NCI-H2107 (cell line): Measurements from ENCODE around the gene ZBTB20.

Source experiments
- DNase-seq: peaks from one replicate; lab custom pipeline; 2025; lab: John Stamatoyannopoulos, UW

ZBTB20 gene

DNA sequence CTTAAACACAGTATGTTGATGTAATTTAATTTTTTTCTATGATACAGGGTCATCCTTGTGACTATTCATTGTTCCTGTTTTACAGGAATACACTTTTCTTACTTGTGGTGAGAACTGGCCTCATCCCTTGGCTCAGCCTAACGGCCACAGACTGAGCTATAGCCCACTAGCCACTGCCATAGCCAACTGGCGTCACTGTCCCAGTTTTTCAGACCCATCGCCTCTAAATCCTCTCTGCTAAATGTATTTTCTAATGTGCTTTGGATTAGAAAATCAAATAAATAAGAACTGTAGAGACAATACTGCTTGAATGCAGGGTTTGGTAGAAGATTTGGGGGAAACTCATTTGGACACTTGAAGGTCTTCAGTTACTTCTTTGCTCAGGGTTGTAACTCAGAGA is 740.2 kb downstream of the ZBTB20 start:
- DNase-seq, result no peak

DNA sequence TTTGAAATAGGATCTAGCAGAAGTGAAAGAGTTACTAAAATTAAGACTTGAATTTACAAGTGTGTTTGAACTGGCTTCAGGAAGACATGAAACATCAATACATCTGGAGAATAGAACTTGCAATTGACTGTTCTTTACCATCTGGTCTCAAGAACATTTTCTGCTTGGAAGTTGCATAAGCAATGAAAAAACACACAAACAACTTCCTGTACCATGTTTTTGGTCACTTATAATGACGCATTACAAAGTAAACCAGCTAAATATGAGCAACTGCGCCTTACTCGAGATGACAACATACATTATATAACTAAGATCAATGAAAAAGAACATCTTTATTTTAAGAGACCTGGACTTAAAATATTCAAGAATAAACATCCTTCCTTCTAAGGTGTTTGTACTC is 740.8 kb downstream of the ZBTB20 start:
- DNase-seq, result no peak

DNA sequence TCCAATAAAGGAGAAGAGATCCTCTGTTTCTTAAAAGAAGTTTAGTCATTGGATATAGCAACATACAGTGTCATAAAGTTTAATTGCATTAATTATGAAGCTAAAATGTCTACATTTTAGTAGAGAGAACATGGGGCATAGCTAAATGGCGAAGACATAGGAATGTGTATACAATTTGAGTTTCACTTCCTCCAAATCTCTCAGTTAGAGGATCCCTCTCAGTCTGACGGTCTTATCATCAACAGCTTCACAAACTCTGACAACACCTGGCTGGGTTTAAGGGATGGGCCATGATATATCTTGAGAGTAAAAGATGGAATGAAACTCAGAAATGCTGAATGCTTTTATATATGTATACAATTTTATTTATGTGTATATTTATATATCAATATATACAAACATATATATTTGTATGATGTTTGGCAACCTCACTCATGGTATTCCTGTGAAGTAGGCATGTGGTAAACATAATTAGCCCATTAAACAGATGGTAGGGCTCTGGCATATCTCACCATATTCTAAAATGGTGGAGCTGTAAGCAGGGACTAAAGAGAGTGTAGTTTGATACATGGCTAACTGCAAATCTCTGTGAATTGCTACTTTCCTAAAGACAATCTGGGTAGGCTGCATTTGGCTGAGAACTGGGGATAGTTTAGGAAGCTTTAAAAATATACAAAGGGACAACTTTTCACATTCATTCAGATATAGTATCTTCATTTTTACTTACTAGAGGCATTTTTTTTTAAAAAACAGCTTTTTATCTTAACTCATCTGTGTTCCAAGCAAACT is 741.7 kb downstream of the ZBTB20 start:
- no peak for DNase-seq

DNA sequence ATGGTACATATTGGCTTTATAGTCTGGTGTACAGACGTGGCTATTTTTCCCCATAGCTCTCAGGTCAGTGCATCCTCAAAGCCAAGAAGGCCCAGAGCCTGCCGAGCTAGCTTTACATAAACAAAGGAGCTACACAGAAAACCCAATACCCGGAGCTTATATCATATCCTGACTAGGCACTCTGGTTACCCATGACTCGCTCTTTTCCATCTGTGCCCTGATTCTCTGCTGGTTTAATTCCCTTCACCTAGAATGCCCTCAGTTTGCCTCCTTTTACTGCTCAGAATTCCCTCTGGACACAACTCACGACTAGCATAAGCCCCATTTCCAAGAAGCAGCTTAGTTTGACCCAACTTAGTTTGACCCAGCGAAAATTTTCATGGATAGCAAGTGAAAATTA is 742.5 kb downstream of the ZBTB20 start:
- DNase-seq, result no peak

DNA sequence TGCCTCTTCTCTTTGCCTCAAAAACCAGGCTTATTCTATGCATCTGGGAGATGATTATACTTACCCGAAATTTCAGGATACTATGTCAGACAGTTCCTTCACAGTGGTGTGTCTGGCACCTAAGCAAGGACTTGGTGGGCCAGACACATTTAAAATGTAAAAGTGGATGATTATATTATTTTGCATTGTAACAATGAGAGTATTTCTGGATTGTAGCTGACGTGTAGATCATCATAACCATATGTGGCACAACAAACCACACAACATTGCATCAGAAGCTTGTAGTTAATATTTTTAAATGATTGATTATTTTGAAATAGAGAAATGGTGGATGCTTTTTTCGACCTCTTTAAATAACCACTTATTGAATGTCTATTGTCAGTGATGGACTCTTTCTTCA is 744.2 kb downstream of the ZBTB20 start:
- no peak for DNase-seq

DNA sequence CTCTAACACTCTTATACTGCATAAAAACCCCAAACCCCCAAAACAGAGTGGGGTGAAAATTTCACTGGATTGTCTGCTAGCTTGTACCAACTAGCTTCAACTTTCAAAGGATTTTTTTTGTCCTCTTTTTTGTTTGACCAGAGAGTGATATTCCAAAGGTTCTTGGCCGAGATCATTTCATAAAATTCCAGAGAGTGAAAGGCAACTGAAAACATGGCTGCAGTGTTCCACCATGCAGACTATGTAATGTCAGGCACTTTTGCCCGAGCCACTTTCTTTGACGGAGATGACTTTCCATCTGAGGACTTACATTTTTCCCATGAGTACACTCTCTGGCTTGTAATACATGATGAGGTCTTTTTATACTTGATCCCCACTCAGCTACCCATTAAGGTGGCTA is 745.7 kb downstream of the ZBTB20 start:
- no peak for DNase-seq

DNA sequence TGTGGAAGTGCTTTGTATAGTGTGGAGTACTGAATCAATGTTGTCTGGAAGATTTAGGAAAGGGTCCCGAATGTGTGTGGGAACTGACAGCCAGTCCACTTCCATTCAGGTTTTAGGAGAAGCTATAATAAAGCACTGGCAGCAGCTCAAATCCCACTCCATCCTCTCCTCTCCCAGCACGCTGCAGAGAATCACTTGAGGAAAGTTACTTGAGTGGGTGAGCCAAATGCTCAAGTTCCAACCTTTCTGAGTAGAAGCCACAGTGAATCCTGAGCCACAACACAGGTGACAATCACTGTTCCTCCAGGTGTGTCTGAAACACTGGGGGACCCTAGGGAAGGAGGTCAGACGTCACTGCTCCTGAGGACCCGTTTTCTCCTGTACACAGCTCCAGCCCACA is 746.7 kb downstream of the ZBTB20 start:
- no peak for DNase-seq

DNA sequence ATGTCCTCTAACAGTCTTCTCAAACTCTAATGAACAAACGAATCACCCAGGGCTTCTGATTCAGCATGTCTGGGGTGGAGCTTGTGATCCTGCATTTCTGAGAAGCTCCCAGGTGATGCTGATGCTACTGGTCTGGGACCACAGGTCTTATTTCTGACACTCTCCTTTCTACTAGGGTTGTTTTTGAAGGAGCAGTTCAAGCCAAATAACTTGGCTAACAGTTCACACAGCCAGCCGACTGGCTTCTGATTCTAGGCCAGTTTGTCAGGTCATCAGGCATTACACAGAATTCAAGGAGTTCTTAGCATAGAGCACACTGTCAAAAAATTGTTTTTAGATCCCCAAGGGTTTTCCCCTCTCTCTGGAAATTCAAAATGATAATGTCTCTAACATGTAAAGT is 752.5 kb downstream of the ZBTB20 start:
- no peak for DNase-seq

DNA sequence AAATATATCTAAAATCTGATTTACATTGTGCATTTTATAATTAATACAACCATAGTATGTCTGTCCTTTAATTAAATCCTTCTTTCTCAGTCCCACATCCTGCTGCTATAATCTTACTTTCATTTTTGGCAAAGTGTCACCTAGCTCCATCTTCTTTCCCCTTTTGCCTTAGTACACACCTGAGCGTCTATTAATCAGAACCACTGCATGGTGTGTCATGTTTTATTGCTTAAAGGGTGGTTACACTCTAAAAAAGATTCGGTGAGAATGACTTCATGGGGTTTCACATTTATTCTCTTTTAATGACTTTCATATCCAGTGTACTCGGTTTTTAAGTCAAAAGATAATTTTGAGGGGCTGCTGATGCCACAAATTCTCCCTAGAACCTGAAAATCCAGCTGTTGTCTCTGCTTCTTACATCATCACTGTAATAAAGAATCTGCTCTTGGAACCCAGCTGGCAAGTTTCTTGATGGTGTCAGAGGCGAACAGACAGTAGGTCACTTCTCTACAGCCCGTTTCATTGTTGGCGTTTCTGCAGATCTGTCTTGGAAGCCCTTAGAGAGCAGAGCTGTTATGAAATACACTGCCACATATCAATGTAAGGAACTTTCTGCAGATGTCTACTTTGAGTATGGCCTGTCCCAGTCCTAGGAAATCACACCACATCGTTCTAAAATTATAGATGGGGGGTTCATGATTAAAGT is 753.6 kb downstream of the ZBTB20 start:
- DNase-seq, result no peak

DNA sequence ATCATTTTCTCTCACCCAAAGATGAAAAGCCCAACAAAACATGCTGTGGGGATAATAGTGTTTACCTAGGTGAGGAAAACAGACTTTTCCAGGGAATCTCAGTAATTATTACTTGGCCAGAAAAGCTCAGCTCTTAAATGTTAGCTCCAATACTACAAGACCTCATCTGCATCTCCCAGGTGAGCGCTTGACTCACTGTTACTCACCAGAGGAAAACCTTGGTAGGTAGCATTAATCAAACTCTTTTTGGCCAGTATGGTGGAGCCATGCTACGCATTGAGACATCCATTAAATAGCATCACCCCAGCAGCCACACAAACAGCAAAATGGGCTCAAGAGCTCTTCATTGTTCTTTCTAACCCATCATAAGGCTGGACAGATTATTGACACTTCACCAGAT is 754.3 kb downstream of the ZBTB20 start:
- no peak for DNase-seq

DNA sequence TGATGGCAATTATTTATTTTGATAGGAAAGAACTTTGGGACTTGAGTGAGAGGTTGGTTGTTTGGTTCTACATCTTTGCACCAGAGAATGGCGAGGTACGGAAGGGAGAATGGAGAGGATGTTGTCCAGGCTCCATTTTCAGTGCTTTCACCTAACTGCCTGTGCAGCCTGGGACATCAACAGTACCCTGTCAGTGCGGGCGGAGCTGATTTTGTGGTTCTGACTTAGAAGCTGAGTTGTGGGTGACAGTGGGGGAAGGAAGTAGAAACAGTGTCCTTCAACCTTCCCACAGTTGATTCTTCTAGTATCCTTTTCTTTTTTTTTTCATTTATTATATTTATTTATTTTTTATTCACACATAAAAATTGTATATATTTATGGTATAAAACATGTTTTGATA is 757.9 kb downstream of the ZBTB20 start:
- DNase-seq, result no peak

DNA sequence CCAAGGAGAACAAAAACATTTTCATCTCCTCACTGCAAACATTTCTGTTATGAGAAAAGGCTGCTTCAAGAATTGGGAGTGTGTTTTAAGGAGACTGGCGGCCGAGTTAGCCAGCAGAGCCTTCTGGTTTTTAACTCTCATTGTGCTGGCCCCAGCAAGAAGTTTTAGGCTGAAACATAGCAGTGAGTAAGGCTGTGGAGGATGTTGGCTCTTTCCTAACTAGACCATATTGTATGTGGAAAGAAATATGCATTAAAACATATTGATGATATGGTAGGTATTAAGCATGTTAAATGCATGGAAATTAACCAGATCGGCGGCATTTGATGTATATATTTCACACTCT is 762.6 kb downstream of the ZBTB20 start:
- DNase-seq, result no peak

DNA sequence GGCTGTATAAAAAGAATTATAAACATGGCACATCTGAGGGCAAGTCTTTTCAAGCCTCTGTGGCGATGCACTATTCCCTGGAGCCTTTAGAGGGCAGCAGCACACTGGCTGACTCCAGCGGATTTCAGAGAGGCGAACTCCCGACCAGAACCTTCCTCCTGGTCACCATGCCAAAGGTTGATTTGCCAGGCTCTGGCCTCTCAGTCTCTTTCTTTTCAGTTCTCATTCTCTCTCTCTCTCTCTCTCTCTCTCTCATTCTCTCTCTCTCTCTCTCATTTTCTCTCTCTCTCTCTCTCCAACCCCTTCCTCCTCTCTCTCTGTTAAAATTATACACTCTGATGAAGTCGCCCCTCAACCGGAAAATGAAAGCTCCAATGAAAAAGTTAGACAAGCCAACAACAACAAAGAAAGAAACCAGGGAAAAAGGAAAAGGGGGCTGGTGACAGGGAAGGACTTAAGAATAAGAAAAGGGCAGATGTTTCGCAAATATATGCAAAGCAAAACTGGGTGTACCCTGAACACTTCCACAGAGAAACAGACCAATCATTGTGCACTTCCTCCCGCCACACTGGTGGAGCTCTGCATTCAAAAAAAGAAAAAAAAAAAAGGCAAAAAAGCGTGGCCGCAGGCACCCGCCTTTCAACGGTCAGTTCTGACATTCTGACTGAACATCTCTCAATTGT is 763.1 kb downstream of the ZBTB20 start:
- peak; percentile 82 for DNase-seq

DNA sequence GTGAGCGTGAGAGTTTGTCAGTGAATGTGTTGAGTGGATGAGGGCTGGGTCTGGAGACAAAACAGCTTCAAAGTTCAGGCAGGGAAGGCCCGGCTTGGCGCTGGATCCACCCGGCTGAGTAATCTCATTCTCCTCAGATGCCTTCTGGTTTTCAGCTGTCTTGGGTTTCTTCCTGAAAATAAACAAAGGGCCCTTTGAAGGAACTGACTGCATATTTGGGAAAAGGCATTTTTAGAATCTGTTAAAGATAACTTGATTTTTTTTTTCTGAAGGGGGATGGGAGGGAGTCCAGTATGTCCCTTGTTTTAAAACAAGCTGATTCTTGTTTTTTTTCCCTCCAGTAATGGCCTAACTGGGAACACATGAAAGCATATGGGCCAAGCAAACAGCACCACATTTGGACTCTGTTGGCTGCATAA is 766.8 kb downstream of the ZBTB20 start:
- no peak for DNase-seq

DNA sequence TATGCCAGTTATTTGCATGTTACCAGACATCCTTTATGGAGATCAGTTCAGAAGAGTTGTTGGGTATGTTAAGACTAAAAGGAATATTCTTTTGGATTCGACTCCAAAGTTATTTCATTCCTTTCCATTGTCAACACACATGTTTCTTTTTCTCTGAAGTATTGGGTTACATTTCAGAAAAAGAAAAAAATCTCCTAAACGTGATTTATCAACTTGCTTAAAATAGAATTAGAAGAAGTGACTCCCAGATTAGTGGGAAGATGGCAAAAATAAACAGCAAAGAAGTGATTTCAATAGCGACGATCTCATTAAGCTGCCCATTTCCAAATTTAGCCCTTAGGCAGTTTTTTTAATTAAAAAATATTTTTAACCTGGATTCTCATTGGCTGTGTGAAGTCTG is 767.8 kb downstream of the ZBTB20 start:
- no peak for DNase-seq

DNA sequence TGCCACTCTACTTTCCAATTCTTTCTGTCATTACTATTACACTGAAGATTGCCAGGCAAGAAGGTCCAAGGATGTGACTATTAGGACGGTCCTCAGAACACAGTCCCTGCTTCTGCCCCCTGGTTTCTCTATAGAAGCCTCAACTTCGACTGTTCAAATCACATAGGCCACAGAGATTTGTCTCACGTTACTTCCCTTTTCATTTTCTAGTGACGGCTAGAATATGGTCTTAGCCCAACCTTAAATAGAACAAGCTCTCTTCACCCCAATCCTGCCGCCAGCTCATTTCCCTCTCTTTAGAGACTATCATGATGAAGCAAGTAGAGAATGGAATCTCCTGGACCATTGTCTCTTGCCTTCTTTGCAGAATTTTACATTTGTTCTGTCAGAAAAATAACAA is 768.3 kb downstream of the ZBTB20 start:
- DNase-seq, result no peak

DNA sequence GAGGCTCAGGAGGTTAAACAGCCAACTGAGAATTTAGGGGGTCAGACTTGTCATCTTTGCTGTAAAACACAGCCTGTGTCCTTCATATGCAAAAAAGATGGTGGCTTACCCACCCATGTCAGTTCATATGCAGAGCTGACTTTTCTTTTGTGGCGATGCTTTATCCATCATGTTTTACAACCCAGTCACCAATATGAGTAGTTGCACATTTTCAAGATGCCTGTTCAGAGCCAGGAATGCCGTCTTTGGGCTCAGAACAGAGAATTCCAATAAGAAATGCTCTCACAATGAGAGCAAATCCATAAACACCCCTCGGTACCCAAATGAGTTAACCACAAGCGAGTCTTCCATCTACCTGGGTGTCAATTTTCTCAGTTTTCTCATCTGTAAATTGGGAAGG is 769.7 kb downstream of the ZBTB20 start:
- DNase-seq, result no peak

DNA sequence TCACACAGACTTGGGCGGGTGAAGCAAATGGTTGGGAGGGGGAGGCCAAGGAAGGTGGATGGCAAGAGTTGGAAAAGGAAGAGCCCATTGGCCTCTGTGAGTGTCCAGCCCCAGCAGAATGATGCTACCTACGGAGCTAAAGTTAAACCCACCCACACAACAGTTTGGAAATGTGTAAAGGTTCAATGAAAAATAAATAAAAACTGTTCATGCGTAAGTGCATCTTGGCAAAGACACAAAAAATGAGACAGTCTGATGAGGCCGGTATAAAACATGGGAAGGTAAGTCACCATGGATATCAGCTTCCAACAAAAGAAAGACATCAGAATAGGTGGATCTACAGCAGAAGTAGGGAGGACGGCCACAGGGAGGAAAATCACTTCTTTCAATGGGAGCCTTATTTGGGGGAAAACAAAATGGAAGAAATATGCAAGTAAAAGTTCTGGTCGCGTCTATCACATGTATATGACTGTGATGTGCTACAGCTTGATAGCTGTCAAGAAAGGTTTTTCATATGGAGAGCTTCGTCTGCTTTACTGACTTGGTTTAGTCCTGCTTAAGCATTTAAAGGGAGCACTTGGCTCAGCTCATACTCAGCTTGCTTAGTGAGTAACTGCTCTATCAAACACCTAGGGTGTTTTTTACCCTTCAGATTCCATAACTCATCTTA is 770.4 kb downstream of the ZBTB20 start:
- DNase-seq, result no peak

DNA sequence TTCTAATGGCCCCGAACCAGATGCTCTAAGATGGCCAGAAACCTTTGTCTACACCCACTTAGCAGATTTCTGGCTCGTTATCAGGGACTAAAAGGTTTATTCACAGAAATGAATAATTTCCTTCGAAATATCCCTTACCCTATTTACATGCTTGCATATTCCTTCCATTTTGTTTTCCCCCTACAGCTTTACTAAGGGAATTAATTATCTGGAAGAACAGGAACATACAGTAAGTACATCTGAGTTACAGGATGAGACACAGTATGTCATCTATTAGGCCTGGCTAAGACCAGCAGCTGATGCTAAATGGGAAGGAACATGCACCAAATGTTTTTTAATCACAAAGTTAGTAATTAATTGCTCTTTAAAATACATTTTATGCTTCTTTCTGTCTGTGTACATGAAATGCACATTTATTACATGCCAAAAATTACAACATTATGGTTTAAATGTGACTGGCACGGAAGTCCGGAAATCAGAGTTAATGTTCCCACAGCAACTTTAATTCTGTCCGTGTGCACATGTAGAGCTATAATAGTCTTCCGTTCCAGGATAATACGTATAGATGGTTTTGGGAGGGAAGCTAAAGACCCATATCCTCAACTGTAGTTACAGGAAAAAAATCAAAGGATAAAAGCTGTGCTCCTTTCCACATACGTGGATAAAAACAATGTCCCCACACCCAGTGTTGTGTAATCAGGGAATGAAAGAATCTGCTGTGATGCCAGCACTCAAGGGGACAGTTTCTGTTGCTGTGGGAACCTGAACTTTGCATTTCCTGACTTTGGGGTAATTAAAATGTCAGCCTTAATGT is 771.3 kb downstream of the ZBTB20 start:
- no peak for DNase-seq

DNA sequence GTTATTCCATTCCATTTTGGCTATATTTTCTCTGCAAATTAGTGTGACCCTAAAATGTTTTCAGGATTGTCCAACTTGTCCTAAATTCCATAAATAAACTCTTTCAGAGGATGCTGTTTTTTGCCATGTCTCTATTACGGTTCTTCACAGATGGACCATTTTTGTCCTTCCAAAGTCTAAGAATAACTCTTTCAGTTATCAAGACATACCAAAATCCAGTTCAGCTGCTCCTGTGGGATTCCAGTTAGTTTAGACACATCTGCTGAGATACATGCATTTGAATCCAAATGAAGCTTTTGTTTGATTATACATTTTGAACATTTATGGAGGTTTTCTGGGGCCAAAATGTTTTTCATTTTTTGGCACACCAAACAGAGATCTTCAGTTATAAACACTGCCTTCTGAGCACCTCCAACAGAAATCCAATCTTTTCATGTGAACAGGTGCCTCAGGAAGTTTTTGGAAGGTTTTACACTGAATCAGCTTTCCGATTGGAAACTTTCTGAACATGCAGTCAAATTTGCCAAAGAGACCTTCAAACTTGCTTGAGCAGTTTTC is 772.6 kb downstream of the ZBTB20 start:
- no peak for DNase-seq

DNA sequence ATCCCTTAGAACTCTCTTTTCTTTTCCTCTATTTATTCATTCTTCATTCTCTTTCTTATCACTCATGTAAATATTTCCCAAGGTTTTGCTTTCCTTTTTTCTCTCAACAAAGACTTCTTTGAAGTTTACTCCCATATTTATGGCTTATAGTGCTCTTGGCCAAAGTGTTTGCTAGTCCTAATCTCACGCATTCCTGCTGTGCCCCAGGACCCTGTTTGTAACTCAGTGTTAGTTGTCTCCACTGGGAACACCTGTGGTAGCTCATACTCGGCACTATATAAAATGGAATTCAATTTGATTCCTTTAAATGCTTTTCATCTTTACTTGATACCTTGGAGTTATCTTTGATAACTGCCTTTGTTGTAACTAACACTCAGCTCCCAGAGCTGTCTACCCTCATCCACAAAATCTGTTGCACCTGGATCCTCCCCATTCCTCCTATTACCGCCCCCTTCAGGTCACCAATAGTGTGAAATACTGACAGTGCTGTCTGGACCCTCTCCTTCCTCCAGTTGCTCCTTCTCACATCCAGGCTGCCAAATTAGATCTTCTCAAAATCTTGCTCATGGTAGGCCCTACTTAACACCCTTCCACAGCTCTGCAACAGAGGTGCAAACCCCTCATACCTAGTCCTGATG is 776.4 kb downstream of the ZBTB20 start:
- no peak for DNase-seq
